Measurements from ENCODE around the gene PSMA3. TPM values are rescaled to one million over a fixed set of nuclear protein-coding genes. Genes with fewer than 3 reads are reported as not detected.

Gene PSMA3
- total RNA-seq (100 to 1,000 TPM; 136 to 140 TPM), polyA plus RNA-seq (100 to 1,000 TPM; 135 to 144 (median 142) TPM), total RNA-seq (27.6 to 209 (median 55.6) reads per million in 6 experiments)

DNA sequence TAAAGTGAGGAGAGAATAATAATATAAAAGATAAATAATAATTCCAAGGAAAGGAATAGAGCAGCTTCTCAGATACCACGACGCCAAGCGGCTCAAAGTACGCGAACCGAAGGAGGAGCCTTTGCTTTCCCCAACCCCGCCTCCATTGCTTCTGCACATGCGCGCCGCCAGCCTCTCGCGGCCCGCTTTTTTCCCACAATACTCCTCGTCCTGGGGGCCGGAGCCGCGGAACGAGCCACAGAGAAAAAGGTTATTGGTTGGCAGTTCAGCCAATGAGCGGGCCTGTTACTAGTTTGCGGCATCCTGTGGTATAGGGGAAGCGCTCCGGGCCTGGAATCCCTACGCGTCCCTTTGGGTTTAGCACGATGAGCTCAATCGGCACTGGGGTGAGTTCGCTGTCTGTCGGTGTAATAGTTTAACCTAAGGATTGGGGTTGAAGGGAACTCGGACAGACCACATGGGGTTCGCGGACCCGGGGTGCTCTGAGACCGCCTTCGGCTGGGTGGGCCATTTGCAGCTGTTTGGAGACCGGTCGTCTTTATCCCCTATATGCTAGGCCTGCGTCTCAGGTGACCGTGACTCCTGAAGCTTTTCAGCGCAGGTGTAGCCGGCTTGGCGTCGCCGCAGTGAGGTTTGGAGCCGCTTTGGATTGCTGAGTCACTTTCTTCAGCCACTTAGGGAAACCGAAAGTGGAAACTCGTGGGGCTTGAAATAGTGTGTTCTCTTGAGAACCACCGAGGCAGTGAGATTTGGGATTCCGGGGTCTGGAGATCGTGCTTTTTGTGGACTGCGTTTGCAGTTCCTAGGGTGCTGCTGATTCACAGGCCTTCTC is at the start of gene PSMA3:
Gene PSMA3 (plus strand): TSS at position 288 of the 832 bp plus-strand sequence. CDS start 78 bp downstream, at position 366.
- Mint-ChIP-seq H3K36me3 (peaks cover 0 to 21% (median 2%) of the 10 kb centered on the region in 3 donors), H3K4me1 (peaks cover 22 to 52% (median 51%) of the 10 kb centered on the region in 4 donors), H3K4me3 (peak within 1 kb of the TSS; percentile 93 to 100 (median 98)), H3K27ac (peak within 1 kb of the TSS; percentile 97 to 99 (median 98)), H3K9me3 (peaks cover 0 to 2% (median 0%) of the 10 kb centered on the region in 9 donors), H3K27me3 (peaks cover 0 to 1% (median 0%) of the 10 kb centered on the region in 5 donors)
- POLR2A ChIA-PET, result interaction anchor here (0.6 to 2.1 kb wide), 18 partner anchors 8 to 183 kb away, joined by 3 to 51 read pairs (median 4); partner anchors contain the start of genes ACTR10, ARID4A, KIAA0586 and TIMM9
- ATAC-seq, result peak; percentile 91
- peak; percentile 93 to 99 (median 98) for DNase-seq

GRCh38 chr14:58196198-58196597 is 48.4 kb upstream of the PSMA3 start:
- Mint-ChIP-seq H3K27ac (peak overlapping the region in 4 of 10 donors; percentile 2 to 41 (median 24)), H3K27me3 (peaks cover 0 to 4% (median 0%) of the 10 kb centered on the region in 5 donors), H3K4me1 (peaks cover 8 to 31% (median 23%) of the 10 kb centered on the region in 4 donors), H3K36me3 (no peaks in the 10 kb centered on the region), H3K9me3 (no peaks in the 10 kb centered on the region), H3K4me3 (no peak overlapping the region)
- DNase-seq (no peak), ATAC-seq (no peak)
- POLR2A ChIA-PET, result interaction anchor here (0.6 kb wide), 1 partner anchor 11 kb away, joined by 4 read pairs; no protein-coding TSS in a partner anchor

- POLR2A ChIA-PET, result interaction anchor here (0.6 to 4.3 kb wide), 4 partner anchors 17 to 929 kb away, joined by 3 to 28 read pairs (median 6); partner anchors contain the start of genes AP5M1, ARID4A, EXOC5 and KIAA0586
- Mint-ChIP-seq H3K27me3 (peaks cover 0 to 4% (median 0%) of the 10 kb centered on the region in 5 donors), H3K9me3 (no peaks in the 10 kb centered on the region), H3K27ac (peak overlapping the region in 7 of 10 donors; percentile 53 to 98 (median 74)), H3K36me3 (peaks cover 0 to 5% (median 0%) of the 10 kb centered on the region in 3 donors), H3K4me3 (peak overlapping the region in 7 of 10 donors; percentile 6 to 68 (median 42)), H3K4me1 (peaks cover 13 to 41% (median 30%) of the 10 kb centered on the region in 4 donors)
- ATAC-seq, result no peak
- DNase-seq, result peak in 2 of 10 donors; percentile 4 to 17
Measured at GRCh38 chr14:58198086-58198485, 46.6 kb upstream of the PSMA3 start.

GRCh38 chr14:58199726-58200479 is 44.7 kb upstream of the PSMA3 start, which contains the start of gene ACTR10:
ACTR10 (plus strand) TSS chr14:58200149; CDS start chr14:58200218, 69 bp downstream.
- H3K36me3 Mint-ChIP-seq, result peaks cover 0 to 20% (median 0%) of the 10 kb centered on the region in 3 donors
- ATAC-seq, result peak; percentile 85 to 88
- POLR2A ChIA-PET, result interaction anchor here (0.6 to 4.3 kb wide), 10 partner anchors 23 to 931 kb away, joined by 3 to 28 read pairs (median 5); partner anchors contain the start of genes AP5M1, ARID4A, EXOC5 and KIAA0586
- peak; percentile 74 to 95 (median 88) for DNase-seq
- H3K27ac Mint-ChIP-seq, result peak within 1 kb of the TSS; percentile 93 to 98 (median 97)
- no peaks in the 10 kb centered on the region for H3K9me3 Mint-ChIP-seq
- peaks cover 13 to 47% (median 32%) of the 10 kb centered on the region in 4 donors for H3K4me1 Mint-ChIP-seq
- peaks cover 0 to under 1% (median 0%) of the 10 kb centered on the region in 5 donors for H3K27me3 Mint-ChIP-seq
- H3K4me3 Mint-ChIP-seq, result peak within 1 kb of the TSS; percentile 93 to 99 (median 96)

GRCh38 chr14:58200480-58200841 is 44.2 kb upstream of the PSMA3 start:
- Mint-ChIP-seq H3K4me3 (peak overlapping the region; percentile 92 to 99 (median 94)), H3K9me3 (no peaks in the 10 kb centered on the region), H3K36me3 (peaks cover 0 to 24% (median 0%) of the 10 kb centered on the region in 3 donors), H3K27me3 (no peaks in the 10 kb centered on the region), H3K27ac (peak overlapping the region; percentile 93 to 98 (median 96)), H3K4me1 (peaks cover 13 to 48% (median 33%) of the 10 kb centered on the region in 4 donors)
- DNase-seq, result no peak
- ATAC-seq, result peak; percentile 13 to 25
- POLR2A ChIA-PET, result interaction anchor here (1.1 to 4.3 kb wide), 6 partner anchors 40 to 227 kb away, joined by 4 to 28 read pairs (median 12); partner anchors contain the start of genes ARID4A, KIAA0586, PSMA3 and TIMM9

GRCh38 chr14:58200846-58201245 is 43.8 kb upstream of the PSMA3 start:
- no peak for ATAC-seq
- Mint-ChIP-seq H3K9me3 (no peaks in the 10 kb centered on the region), H3K27ac (peak overlapping the region; percentile 93 to 98 (median 96)), H3K36me3 (peaks cover 0 to 25% (median 0%) of the 10 kb centered on the region in 3 donors), H3K4me1 (peaks cover 13 to 52% (median 34%) of the 10 kb centered on the region in 4 donors), H3K27me3 (no peaks in the 10 kb centered on the region), H3K4me3 (peak overlapping the region; percentile 92 to 99 (median 94))
- peak in 1 of 10 donors; percentile 1 for DNase-seq
- POLR2A ChIA-PET, result interaction anchor here (1.1 to 4.3 kb wide), 6 partner anchors 40 to 227 kb away, joined by 4 to 28 read pairs (median 12); partner anchors contain the start of genes ARID4A, KIAA0586, PSMA3 and TIMM9

DNA sequence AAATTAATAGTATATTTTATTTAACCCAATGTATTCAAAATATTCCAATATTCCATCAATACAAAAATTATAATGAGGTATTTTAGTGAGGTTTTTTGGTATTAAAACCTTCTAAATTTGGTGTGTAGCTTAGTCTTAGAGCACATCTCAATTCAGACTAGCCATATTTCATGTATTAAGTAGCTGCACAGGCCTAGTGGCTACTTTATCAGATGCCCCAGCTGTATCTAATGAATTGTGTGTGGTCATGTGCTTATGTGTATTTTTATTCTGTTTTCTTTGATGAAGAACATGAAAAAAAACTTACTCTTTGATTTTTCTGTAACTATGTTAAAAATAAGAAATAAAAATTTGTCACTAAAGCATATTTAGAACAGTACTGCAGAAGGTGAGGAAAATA is 31.5 kb upstream of the PSMA3 start:
- Mint-ChIP-seq H3K27ac (no peak overlapping the region), H3K4me1 (peaks cover 0 to 5% (median 0%) of the 10 kb centered on the region in 4 donors), H3K36me3 (peaks cover 9 to 73% (median 20%) of the 10 kb centered on the region in 3 donors), H3K9me3 (peaks cover 0 to 4% (median 0%) of the 10 kb centered on the region in 9 donors), H3K4me3 (no peak overlapping the region), H3K27me3 (no peaks in the 10 kb centered on the region)
- no peak for DNase-seq
- ATAC-seq, result no peak
- POLR2A ChIA-PET, result interaction anchor here (0.6 to 0.9 kb wide), 2 partner anchors 18 to 28 kb away, joined by 3 to 5 read pairs; no protein-coding TSS in a partner anchor

DNA sequence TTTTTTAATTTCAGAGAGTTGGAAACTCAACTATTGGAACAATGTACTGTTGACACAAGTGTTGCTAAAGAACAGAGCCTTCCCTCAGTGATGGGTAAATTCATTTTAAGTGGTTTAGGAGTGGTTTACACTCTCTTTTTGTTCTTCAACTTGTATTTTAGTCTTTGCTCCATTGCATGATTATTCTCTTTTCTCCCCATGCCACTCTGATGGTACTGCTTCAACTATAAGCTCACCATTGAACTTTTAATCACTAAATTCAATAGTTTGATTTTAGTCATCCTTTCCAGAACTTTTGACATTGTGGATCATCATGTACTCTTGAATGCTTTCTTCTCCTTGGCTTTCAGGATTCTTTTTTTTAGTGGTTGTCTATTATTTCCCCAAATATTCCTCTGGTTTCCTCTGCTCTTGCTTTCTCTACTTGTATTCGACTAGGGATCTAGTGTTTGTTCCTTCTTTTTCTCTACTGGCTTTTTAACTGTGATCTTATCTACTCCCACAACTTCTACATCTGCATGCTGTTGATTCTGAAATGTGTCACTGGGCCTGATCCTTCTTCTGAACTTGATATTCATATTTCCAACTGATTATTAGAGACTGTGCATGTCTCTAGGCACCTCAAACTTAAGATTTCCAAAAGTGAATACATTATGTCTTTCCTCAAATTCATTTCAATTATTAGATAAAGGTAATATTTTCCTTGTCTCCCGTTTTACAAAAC is 29.3 kb upstream of the PSMA3 start:
- H3K36me3 Mint-ChIP-seq, result peaks cover 9 to 59% (median 18%) of the 10 kb centered on the region in 3 donors
- ATAC-seq (no peak), DNase-seq (no peak)
- peaks cover 0 to 5% (median 0%) of the 10 kb centered on the region in 4 donors for H3K4me1 Mint-ChIP-seq
- peak overlapping the region in 2 of 10 donors; percentile 15 to 34 for H3K27ac Mint-ChIP-seq
- peaks cover 0 to 4% (median 0%) of the 10 kb centered on the region in 9 donors for H3K9me3 Mint-ChIP-seq
- H3K4me3 Mint-ChIP-seq, result no peak overlapping the region
- POLR2A ChIA-PET, result no interaction called here
- no peaks in the 10 kb centered on the region for H3K27me3 Mint-ChIP-seq

DNA sequence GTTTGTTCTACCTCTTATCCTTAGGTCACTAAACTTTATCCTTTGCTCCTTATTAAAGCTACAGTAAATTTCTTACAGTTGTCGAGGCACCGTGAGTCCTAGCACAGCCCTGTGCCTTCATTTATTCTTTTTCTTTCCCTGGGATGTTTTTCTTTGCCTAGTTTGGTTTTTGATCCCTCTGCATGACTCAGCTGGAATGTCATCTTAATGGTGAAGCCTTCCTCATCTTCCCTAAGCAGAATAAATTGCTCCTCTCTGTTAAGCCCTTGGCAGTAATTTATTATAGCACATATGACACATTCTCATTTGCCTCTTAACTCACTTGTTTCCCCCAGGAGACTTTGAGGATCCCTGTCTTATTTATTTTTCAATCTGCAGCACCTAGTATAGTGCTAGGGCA is 28.1 kb upstream of the PSMA3 start:
- H3K27ac Mint-ChIP-seq, result peak overlapping the region in 2 of 10 donors; percentile 5 to 33
- peaks cover 0 to 8% (median 0%) of the 10 kb centered on the region in 4 donors for H3K4me1 Mint-ChIP-seq
- H3K27me3 Mint-ChIP-seq, result no peaks in the 10 kb centered on the region
- peaks cover 9 to 58% (median 19%) of the 10 kb centered on the region in 3 donors for H3K36me3 Mint-ChIP-seq
- H3K4me3 Mint-ChIP-seq, result no peak overlapping the region
- DNase-seq (no peak), ATAC-seq (no peak)
- H3K9me3 Mint-ChIP-seq, result peaks cover 0 to 4% (median 0%) of the 10 kb centered on the region in 9 donors
- POLR2A ChIA-PET, result no interaction called here

DNA sequence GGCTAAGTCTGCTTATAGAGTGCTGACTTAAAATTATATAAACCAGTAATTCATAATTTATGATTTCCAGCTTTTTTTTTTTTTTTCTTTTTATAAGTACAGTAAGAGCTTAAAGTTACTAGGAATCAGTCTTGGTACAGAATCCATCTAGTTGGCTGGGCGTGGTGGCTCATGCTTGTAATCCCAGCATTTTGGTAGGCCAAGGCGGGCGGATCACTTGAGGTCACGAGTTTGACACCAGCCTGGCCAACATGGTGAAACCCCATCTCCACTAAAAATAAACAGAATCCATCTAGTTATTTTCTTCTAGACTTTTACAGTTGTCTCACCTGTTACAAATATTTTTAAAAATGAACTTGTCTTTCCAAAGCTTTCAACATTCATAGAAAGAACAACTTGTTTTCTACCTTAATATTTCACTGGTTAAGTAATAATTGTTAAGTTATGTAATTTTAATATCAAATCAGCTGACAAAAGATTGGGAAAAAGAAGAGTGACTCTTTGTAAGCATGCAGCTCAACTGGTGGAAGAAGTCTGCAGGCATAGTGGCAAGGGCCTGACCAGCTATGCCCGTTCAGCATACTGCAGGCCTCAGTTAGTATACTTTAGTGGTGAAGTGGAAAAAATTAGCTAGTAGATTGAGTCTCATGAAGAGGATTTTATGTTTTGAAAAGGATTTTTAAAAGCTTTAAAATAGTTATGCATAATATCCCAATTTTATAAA is 17.4 kb upstream of the PSMA3 start:
- ATAC-seq (no peak), DNase-seq (no peak)
- Mint-ChIP-seq H3K36me3 (peaks cover 3 to 44% (median 11%) of the 10 kb centered on the region in 3 donors), H3K9me3 (no peaks in the 10 kb centered on the region), H3K4me1 (no peaks in the 10 kb centered on the region), H3K27ac (peak overlapping the region in 3 of 10 donors; percentile 13 to 44 (median 43)), H3K27me3 (no peaks in the 10 kb centered on the region), H3K4me3 (no peak overlapping the region)
- POLR2A ChIA-PET, result no interaction called here
